Measurements from ENCODE around the gene IZUMO2. TPM values are rescaled to one million over a fixed set of nuclear protein-coding genes. Genes with fewer than 3 reads are reported as not detected.

The IZUMO2 gene
- total RNA-seq (2014; rRNA removed; shearing (Covaris generic)), result not detected in 2 replicates
- not detected in 2 replicates for polyA plus RNA-seq (2015; cell fraction: cytosol; rRNA removed)
- not detected in 2 replicates for polyA plus RNA-seq (2015; cell fraction: nucleus; rRNA removed)

- no peak for DNase-seq (ENCODE audit: low read depth)
Observed at GRCh38 chr19:50162988-50163387, at the start of gene IZUMO2. Gene IZUMO2 (minus strand): TSS chr19:50163281. CDS start chr19:50163194, 87 bp downstream.

- DNase-seq (ENCODE audit: low read depth), result no peak
Observed at GRCh38 chr19:50210425-50210824, 47.3 kb upstream of the IZUMO2 start.

- DNase-seq (ENCODE audit: low read depth), result no peak
Observed at GRCh38 chr19:50209131-50209530, 46.0 kb upstream of the IZUMO2 start.

- no peak for DNase-seq (ENCODE audit: low read depth)
Observed at GRCh38 chr19:50207730-50208129, 44.6 kb upstream of the IZUMO2 start.

GRCh38 chr19:50206191-50206590 lies 43.1 kb upstream of the IZUMO2 start:
- DNase-seq (ENCODE audit: low read depth), result no peak

GRCh38 chr19:50205681-50206138 lies 42.6 kb upstream of the IZUMO2 start:
- DNase-seq (ENCODE audit: low read depth), result no peak

- no peak for DNase-seq (ENCODE audit: low read depth)
Observed at GRCh38 chr19:50204811-50205675, 42.0 kb upstream of the IZUMO2 start.

- no peak for DNase-seq (ENCODE audit: low read depth)
Observed at GRCh38 chr19:50204081-50204428, 41.0 kb upstream of the IZUMO2 start.

GRCh38 chr19:50203281-50204080 lies 40.4 kb upstream of the IZUMO2 start, which contains the start of gene MYH14:
Gene MYH14 (plus strand): TSS chr19:50203622. CDS start chr19:50210366, 6,744 bp downstream.
- no peak for DNase-seq (ENCODE audit: low read depth)

- no peak for DNase-seq (ENCODE audit: low read depth)
Observed at GRCh38 chr19:50202962-50203280, 39.8 kb upstream of the IZUMO2 start.

GRCh38 chr19:50202386-50202785 lies 39.3 kb upstream of the IZUMO2 start:
- no peak for DNase-seq (ENCODE audit: low read depth)

- DNase-seq (ENCODE audit: low read depth), result no peak
Observed at GRCh38 chr19:50199259-50199555, 36.1 kb upstream of the IZUMO2 start.

- DNase-seq (ENCODE audit: low read depth), result no peak
Observed at GRCh38 chr19:50198431-50199258, 35.6 kb upstream of the IZUMO2 start.

- no peak for DNase-seq (ENCODE audit: low read depth)
Observed at GRCh38 chr19:50197348-50197747, 34.3 kb upstream of the IZUMO2 start.

GRCh38 chr19:50196322-50196932 lies 33.3 kb upstream of the IZUMO2 start:
- DNase-seq (ENCODE audit: low read depth), result no peak

GRCh38 chr19:50195224-50195623 lies 32.1 kb upstream of the IZUMO2 start:
- no peak for DNase-seq (ENCODE audit: low read depth)

- DNase-seq (ENCODE audit: low read depth), result no peak
Observed at GRCh38 chr19:50192463-50193211, 29.6 kb upstream of the IZUMO2 start.

GRCh38 chr19:50191216-50191615 lies 28.1 kb upstream of the IZUMO2 start:
- DNase-seq (ENCODE audit: low read depth), result no peak

- DNase-seq (ENCODE audit: low read depth), result no peak
Observed at GRCh38 chr19:50190439-50190891, 27.4 kb upstream of the IZUMO2 start.

GRCh38 chr19:50189331-50189730 lies 26.2 kb upstream of the IZUMO2 start:
- no peak for DNase-seq (ENCODE audit: low read depth)
